HL-60/S4 treated with retinoic acid at 250 ng/mL for 4 days and 3 days (cell line): ENCODE data around the gene AGFG2.

Source experiments
- in situ Hi-C: fragments of 300-500 bp; cut with MboI; formaldehyde crosslinking; loops from 2 replicates; pipeline ENCODE4 v1.7.0; 2022; ENCODE audit warnings: low sequenced_read_pairs

AGFG2 gene

GRCh38 chr7:100583132-100584053 lies 44.4 kb downstream of the AGFG2 start:
- in situ Hi-C loops: no loop called here

GRCh38 chr7:100584054-100584682 lies 45.2 kb downstream of the AGFG2 start:
- in situ Hi-C loops: no loop called here

GRCh38 chr7:100584683-100585510 lies 45.9 kb downstream of the AGFG2 start:
- in situ Hi-C loops: no loop called here

- in situ Hi-C loops: no loop called here
Measured at GRCh38 chr7:100585511-100586265, 46.7 kb downstream of the AGFG2 start, which contains the start of gene LRCH4. LRCH4 (minus strand) TSS chr7:100586129; CDS start chr7:100586100, 29 bp downstream.

- in situ Hi-C loops: no loop called here
Measured at GRCh38 chr7:100586266-100587025, 47.4 kb downstream of the AGFG2 start, which contains the start of gene FBXO24. FBXO24 (plus strand) TSS chr7:100586328; CDS start chr7:100586626, 298 bp downstream.

- in situ Hi-C loops: no loop called here
Measured at GRCh38 chr7:100588438-100588837, 49.4 kb downstream of the AGFG2 start.

- in situ Hi-C loops: no loop called here
Measured at GRCh38 chr7:100589341-100589947, 50.4 kb downstream of the AGFG2 start.

GRCh38 chr7:100590077-100590737 lies 51.2 kb downstream of the AGFG2 start:
- in situ Hi-C loops: no loop called here

- in situ Hi-C loops: no loop called here
Measured at GRCh38 chr7:100591596-100591995, 52.6 kb downstream of the AGFG2 start.

- in situ Hi-C loops: no loop called here
Measured at GRCh38 chr7:100595188-100595587, 56.2 kb downstream of the AGFG2 start.

GRCh38 chr7:100598425-100598824 lies 59.4 kb downstream of the AGFG2 start:
- in situ Hi-C loops: no loop called here

GRCh38 chr7:100599911-100600729 lies 61.1 kb downstream of the AGFG2 start:
- in situ Hi-C loops: no loop called here

- in situ Hi-C loops: no loop called here
Measured at GRCh38 chr7:100600730-100601038, 61.7 kb downstream of the AGFG2 start.

- in situ Hi-C loops: no loop called here
Measured at GRCh38 chr7:100602889-100603725, 64.1 kb downstream of the AGFG2 start.

GRCh38 chr7:100603726-100604027 lies 64.7 kb downstream of the AGFG2 start:
- in situ Hi-C loops: no loop called here

- in situ Hi-C loops: no loop called here
Measured at GRCh38 chr7:100604028-100604975, 65.3 kb downstream of the AGFG2 start.
